HG02623 (cell line): ENCODE data around the gene FAIM2.

Experiments
- ATAC-seq: cut with Tn5 transposase; IDR thresholded peaks from one replicate; pipeline ENCODE4 v1.9.1; 2021; ENCODE audit warnings: moderate library complexity; ENCODE audit not compliant: unreplicated experiment

FAIM2 gene

GRCh38 chr12:49903700-49904423, at the start of gene FAIM2:
Gene FAIM2 (minus strand): TSS chr12:49903900. CDS start chr12:49903792, 108 bp downstream.
- no peak for ATAC-seq

- ATAC-seq, result no peak
These were observed 49.5 kb upstream of the FAIM2 start for GRCh38 chr12:49953151-49953550.

GRCh38 chr12:49952391-49953055, 48.8 kb upstream of the FAIM2 start:
- no peak for ATAC-seq

GRCh38 chr12:49951411-49952240, 47.9 kb upstream of the FAIM2 start:
- ATAC-seq, result no peak

GRCh38 chr12:49950273-49951251, 46.9 kb upstream of the FAIM2 start, which contains the start of gene AQP2:
Gene AQP2 (plus strand): TSS chr12:49950737. CDS start chr12:49950831, 94 bp downstream.
- no peak for ATAC-seq

GRCh38 chr12:49949866-49950265, 46.2 kb upstream of the FAIM2 start:
- ATAC-seq, result no peak

GRCh38 chr12:49948866-49949845, 45.5 kb upstream of the FAIM2 start:
- ATAC-seq, result no peak

GRCh38 chr12:49947593-49948226, 44.0 kb upstream of the FAIM2 start:
- ATAC-seq, result no peak

- no peak for ATAC-seq
These were observed 42.8 kb upstream of the FAIM2 start for GRCh38 chr12:49946497-49946896.

GRCh38 chr12:49946086-49946485, 42.4 kb upstream of the FAIM2 start:
- no peak for ATAC-seq

GRCh38 chr12:49945394-49946080, 41.8 kb upstream of the FAIM2 start:
- no peak for ATAC-seq

GRCh38 chr12:49944718-49945117, 41.0 kb upstream of the FAIM2 start:
- ATAC-seq, result no peak

- ATAC-seq, result no peak
These were observed 40.3 kb upstream of the FAIM2 start for GRCh38 chr12:49944046-49944445.

- ATAC-seq, result no peak
These were observed 39.9 kb upstream of the FAIM2 start for GRCh38 chr12:49943625-49943960.

GRCh38 chr12:49942921-49943624, 39.4 kb upstream of the FAIM2 start:
- no peak for ATAC-seq

GRCh38 chr12:49942512-49942893, 38.8 kb upstream of the FAIM2 start:
- ATAC-seq, result no peak
